Neural cell (in vitro differentiated cells): ENCODE data around the gene KIRREL3. TPM values are rescaled to one million over a fixed set of nuclear protein-coding genes. Genes with fewer than 3 reads are reported as not detected.
A peak's percentile ranks its signal among the peaks of the same experiment; 100 is the strongest.

Experiments used
- H2AFZ ChIP-seq: fragments of 200-600, 300-800 bp; sonication (generic), shearing (Covaris generic); 2 replicates; pipeline ENCODE4 v1.6.0; 2014; ENCODE audit warnings: low read depth, mild to moderate bottlenecking, antibody characterized with exemption, low read length, moderate library complexity
- H3F3A ChIP-seq: fragments of 200-600 bp; shearing (Covaris generic); 2 replicates; pipeline ENCODE4 v1.6.1; 2016; ENCODE audit warnings: mild to moderate bottlenecking, moderate library complexity, mixed read lengths, antibody characterized with exemption, low read length; ENCODE audit not compliant: insufficient read depth, poor library complexity, severe bottlenecking
- H3K27ac ChIP-seq: fragments of 200-600, 300-800 bp; sonication (generic), shearing (Covaris generic); 2 replicates; pipeline ENCODE4 v1.5.1; 2014; ENCODE audit warnings: mild to moderate bottlenecking, low read length, moderate library complexity
- H3K27me3 ChIP-seq: fragments of 300-800, 200-600 bp; sonication (generic), shearing (Covaris generic); 2 replicates; pipeline ENCODE4 v1.6.0; 2014; ENCODE audit warnings: mild to moderate bottlenecking, low read depth, low read length, moderate library complexity; ENCODE audit not compliant: insufficient read depth
- H3K36me3 ChIP-seq: fragments of 300-800, 200-600 bp; sonication (generic), shearing (Covaris generic); 2 replicates; pipeline ENCODE4 v1.5.1; 2014; ENCODE audit warnings: mild to moderate bottlenecking, antibody characterized with exemption, low read length, moderate library complexity; ENCODE audit not compliant: insufficient read depth
- H3K4me2 ChIP-seq: fragments of 300-800, 200-600 bp; sonication (generic), shearing (Covaris generic); 2 replicates; pipeline ENCODE4 v1.6.0; 2014; ENCODE audit warnings: mild to moderate bottlenecking, low read length
- H3K4me3 ChIP-seq: fragments of 300-800, 200-600 bp; sonication (generic), shearing (Covaris generic); 2 replicates; pipeline ENCODE4 v1.5.1; 2014; ENCODE audit warnings: mild to moderate bottlenecking, low read length, moderate library complexity
- H3K79me2 ChIP-seq: fragments of 200-600 bp; shearing (Covaris generic); replicated peaks from 2 replicates; pipeline ENCODE4 v1.6.0; 2014; ENCODE audit warnings: mild to moderate bottlenecking, low read length, moderate library complexity; ENCODE audit not compliant: insufficient read depth
- H3K9ac ChIP-seq: fragments of 300-800, 200-600 bp; sonication (generic), shearing (Covaris generic); 2 replicates; pipeline ENCODE4 v1.6.1; 2016; ENCODE audit warnings: mild to moderate bottlenecking, low read length, mixed read lengths
- H3K9me2 ChIP-seq: fragments of 200-600 bp; shearing (Covaris generic); 2 replicates; pipeline ENCODE4 v1.6.1; 2016; ENCODE audit warnings: mild to moderate bottlenecking, low read length, mixed read lengths; ENCODE audit not compliant: insufficient read depth
- H3K9me3 ChIP-seq: fragments of 200-600, 300-800 bp; sonication (generic), shearing (Covaris generic); 2 replicates; pipeline ENCODE4 v1.6.1; 2016; ENCODE audit warnings: mild to moderate bottlenecking, mixed run types, low read length, moderate library complexity, mixed read lengths
- H4K20me1 ChIP-seq: fragments of 200-600 bp; shearing (Covaris generic); 2 replicates; pipeline ENCODE4 v1.6.1; 2016; ENCODE audit warnings: mild to moderate bottlenecking, mixed run types; ENCODE audit not compliant: insufficient read depth
- EP300 ChIP-seq: fragments of 450-650 bp; conservative IDR thresholded peaks from 2 replicates; pipeline ENCODE4 v1.6.1; 2014; ENCODE audit warnings: antibody characterized with exemption, mild to moderate bottlenecking, moderate library complexity; ENCODE audit not compliant: poor library complexity, severe bottlenecking
- EZH2 ChIP-seq: fragments of 200-600, 300-800 bp; shearing (Covaris generic), sonication (generic); IDR thresholded peaks from 2 replicates; pipeline ENCODE4 v1.6.1; 2014; ENCODE audit warnings: antibody characterized with exemption, low read length, borderline replicate concordance, mild to moderate bottlenecking; ENCODE audit not compliant: insufficient read depth, poor library complexity, severe bottlenecking
- MXI1 ChIP-seq: fragments of 450-650 bp; conservative IDR thresholded peaks from 2 replicates; pipeline ENCODE4 v1.6.1; 2014; ENCODE audit warnings: antibody characterized with exemption, mild to moderate bottlenecking; ENCODE audit not compliant: poor library complexity, severe bottlenecking
- POLR2AphosphoS5 ChIP-seq: IDR thresholded peaks from 2 replicates; pipeline ENCODE4 v1.6.1; 2012
- RAD21 ChIP-seq: fragments of 450-650 bp; conservative IDR thresholded peaks from 2 replicates; pipeline ENCODE4 v1.6.1; 2014; ENCODE audit warnings: antibody characterized with exemption, mild to moderate bottlenecking, moderate library complexity
- SMC3 ChIP-seq: fragments of 450-650 bp; conservative IDR thresholded peaks from 2 replicates; pipeline ENCODE4 v1.6.1; 2014; ENCODE audit warnings: antibody characterized with exemption, mild to moderate bottlenecking, moderate library complexity; ENCODE audit not compliant: poor library complexity
- TAF1 ChIP-seq: IDR thresholded peaks from 2 replicates; pipeline ENCODE4 v1.6.1; 2012; ENCODE audit warnings: low read depth
- polyA plus RNA-seq: library from polyadenylated mRNA; depleted of rRNA; stranded (reverse); fragments of >200 nt; gene quantifications from 2 replicates; pipeline ENCODE4 v1.2.3, GENCODE V29; 2014
- TF ChIP-seq, protein P1 (sequence below): fragments of 450-650 bp; IDR thresholded peaks from 2 replicates; pipeline ENCODE4 v1.5.1; 2014; ENCODE audit warnings: antibody characterized with exemption, mild to moderate bottlenecking, moderate library complexity; ENCODE audit not compliant: poor library complexity, severe bottlenecking
- TF ChIP-seq, protein P2 (sequence below): IDR thresholded peaks from 2 replicates; pipeline ENCODE4 v1.6.1; 2012; ENCODE audit warnings: borderline replicate concordance

The KIRREL3 gene
- polyA plus RNA-seq, 1 donor from 2014 or later, result 23.8 TPM

DNA sequence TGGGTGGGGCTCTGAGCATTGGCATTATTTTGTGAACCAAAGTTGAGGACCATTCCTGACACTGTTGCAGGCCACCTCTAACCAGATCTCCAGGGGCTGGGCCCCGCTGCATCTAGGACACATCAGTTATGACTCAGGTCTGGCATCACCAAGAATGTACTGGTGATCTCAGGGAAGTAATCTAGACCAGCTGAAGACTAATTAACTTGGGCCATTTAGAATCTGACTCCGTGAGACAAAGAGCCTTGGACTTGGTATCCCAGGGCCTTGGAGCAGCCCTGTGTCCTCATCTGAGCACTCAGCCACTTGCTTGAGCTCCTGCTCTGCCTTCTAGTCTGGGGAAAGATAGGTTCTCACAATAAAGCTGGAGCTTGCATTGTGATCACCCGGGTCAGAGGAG is 200.6 kb downstream of the KIRREL3 start:
- Histone ChIP-seq H3K4me3 (no peak overlapping the region), H3K9me3 (no peaks in the 10 kb centered on the region), H3K4me2 (no peak overlapping the region), H3K27me3 (no peaks in the 10 kb centered on the region), H3K79me2 (no peaks in the 10 kb centered on the region), H3K36me3 (no peaks in the 10 kb centered on the region), H3K9ac (no peak overlapping the region), H3K9me2 (no peaks in the 10 kb centered on the region), H3F3A (no peaks in the 10 kb centered on the region), H4K20me1 (no peaks in the 10 kb centered on the region), H3K27ac (peak overlapping the region; percentile 15), H2AFZ (no peak overlapping the region)
- TF ChIP-seq TAF1 (no peak), EP300 (no peak), POLR2AphosphoS5 (no peak), EZH2 (no peak), MXI1 (no peak), RAD21 (no peak), SMC3 (no peak)
- TF ChIP-seq, protein P1, sequence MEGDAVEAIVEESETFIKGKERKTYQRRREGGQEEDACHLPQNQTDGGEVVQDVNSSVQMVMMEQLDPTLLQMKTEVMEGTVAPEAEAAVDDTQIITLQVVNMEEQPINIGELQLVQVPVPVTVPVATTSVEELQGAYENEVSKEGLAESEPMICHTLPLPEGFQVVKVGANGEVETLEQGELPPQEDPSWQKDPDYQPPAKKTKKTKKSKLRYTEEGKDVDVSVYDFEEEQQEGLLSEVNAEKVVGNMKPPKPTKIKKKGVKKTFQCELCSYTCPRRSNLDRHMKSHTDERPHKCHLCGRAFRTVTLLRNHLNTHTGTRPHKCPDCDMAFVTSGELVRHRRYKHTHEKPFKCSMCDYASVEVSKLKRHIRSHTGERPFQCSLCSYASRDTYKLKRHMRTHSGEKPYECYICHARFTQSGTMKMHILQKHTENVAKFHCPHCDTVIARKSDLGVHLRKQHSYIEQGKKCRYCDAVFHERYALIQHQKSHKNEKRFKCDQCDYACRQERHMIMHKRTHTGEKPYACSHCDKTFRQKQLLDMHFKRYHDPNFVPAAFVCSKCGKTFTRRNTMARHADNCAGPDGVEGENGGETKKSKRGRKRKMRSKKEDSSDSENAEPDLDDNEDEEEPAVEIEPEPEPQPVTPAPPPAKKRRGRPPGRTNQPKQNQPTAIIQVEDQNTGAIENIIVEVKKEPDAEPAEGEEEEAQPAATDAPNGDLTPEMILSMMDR, result no peak
- TF ChIP-seq, protein P2, sequence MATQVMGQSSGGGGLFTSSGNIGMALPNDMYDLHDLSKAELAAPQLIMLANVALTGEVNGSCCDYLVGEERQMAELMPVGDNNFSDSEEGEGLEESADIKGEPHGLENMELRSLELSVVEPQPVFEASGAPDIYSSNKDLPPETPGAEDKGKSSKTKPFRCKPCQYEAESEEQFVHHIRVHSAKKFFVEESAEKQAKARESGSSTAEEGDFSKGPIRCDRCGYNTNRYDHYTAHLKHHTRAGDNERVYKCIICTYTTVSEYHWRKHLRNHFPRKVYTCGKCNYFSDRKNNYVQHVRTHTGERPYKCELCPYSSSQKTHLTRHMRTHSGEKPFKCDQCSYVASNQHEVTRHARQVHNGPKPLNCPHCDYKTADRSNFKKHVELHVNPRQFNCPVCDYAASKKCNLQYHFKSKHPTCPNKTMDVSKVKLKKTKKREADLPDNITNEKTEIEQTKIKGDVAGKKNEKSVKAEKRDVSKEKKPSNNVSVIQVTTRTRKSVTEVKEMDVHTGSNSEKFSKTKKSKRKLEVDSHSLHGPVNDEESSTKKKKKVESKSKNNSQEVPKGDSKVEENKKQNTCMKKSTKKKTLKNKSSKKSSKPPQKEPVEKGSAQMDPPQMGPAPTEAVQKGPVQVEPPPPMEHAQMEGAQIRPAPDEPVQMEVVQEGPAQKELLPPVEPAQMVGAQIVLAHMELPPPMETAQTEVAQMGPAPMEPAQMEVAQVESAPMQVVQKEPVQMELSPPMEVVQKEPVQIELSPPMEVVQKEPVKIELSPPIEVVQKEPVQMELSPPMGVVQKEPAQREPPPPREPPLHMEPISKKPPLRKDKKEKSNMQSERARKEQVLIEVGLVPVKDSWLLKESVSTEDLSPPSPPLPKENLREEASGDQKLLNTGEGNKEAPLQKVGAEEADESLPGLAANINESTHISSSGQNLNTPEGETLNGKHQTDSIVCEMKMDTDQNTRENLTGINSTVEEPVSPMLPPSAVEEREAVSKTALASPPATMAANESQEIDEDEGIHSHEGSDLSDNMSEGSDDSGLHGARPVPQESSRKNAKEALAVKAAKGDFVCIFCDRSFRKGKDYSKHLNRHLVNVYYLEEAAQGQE, result no peak

DNA sequence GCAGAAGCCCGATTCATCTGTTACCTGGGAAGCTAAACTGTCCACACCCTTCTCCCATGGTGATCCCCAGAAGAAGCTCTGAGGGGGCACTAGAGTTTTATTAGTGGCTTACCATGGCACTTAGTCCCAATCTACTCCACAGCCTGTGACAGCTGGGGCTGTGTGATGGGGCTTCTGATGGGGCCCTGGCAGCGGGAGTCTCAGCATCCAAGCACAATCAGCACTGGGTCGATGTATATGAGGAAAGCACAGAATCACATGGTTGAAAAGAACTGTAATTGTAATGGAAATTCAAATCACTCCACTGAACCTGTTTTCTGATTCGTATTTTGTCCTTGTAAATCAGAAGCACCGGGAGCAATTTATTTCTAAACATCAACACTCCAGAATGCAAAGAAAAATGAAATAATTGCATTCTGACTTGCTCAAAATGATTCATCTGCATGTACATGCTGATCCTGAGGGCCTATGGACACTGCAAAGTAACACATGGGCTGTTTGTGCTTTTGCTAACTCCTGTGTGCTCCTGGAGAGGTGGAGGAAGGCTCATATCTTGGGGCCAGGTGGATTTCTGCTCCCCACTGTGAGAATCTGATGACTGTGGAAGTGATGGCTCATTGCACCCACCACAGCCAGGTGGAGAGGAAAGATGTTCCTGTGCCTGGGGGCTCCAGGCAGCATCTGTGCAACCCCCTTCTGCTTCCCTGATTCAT is 203.0 kb downstream of the KIRREL3 start:
- Histone ChIP-seq H3K27me3 (no peaks in the 10 kb centered on the region), H3K27ac (no peak overlapping the region), H3K4me3 (no peak overlapping the region), H3K9ac (no peak overlapping the region), H4K20me1 (no peaks in the 10 kb centered on the region), H2AFZ (no peak overlapping the region), H3K9me3 (no peaks in the 10 kb centered on the region), H3K4me2 (no peak overlapping the region), H3K36me3 (no peaks in the 10 kb centered on the region), H3K9me2 (no peaks in the 10 kb centered on the region), H3K79me2 (no peaks in the 10 kb centered on the region), H3F3A (no peaks in the 10 kb centered on the region)
- TF ChIP-seq POLR2AphosphoS5 (no peak), SMC3 (no peak), MXI1 (no peak), EP300 (no peak), TAF1 (no peak), EZH2 (no peak), RAD21 (no peak)
- TF ChIP-seq, protein P2, result no peak
- TF ChIP-seq, protein P1, result no peak
